HG03139 (cell line): ENCODE data around the gene SYNGR1.

Experiments used
- ATAC-seq: cut with Tn5 transposase; IDR thresholded peaks from one replicate; pipeline ENCODE4 v1.9.1; 2021; ENCODE audit not compliant: unreplicated experiment

The SYNGR1 gene

GRCh38 chr22:39349967-39350726 lies at the start of gene SYNGR1:
Gene SYNGR1 (plus strand): TSS chr22:39349991. CDS start chr22:39350011, 20 bp downstream.
- ATAC-seq, result no peak

- no peak for ATAC-seq
Observed at GRCh38 chr22:39300186-39300830, 49.5 kb upstream of the SYNGR1 start.

- ATAC-seq, result no peak
Observed at GRCh38 chr22:39301108-39301507, 48.7 kb upstream of the SYNGR1 start.

- ATAC-seq, result no peak
Observed at GRCh38 chr22:39301926-39302325, 47.9 kb upstream of the SYNGR1 start.

- no peak for ATAC-seq
Observed at GRCh38 chr22:39302431-39302960, 47.3 kb upstream of the SYNGR1 start.

- no peak for ATAC-seq
Observed at GRCh38 chr22:39303358-39303757, 46.4 kb upstream of the SYNGR1 start.

- no peak for ATAC-seq
Observed at GRCh38 chr22:39303892-39304671, 45.7 kb upstream of the SYNGR1 start.

GRCh38 chr22:39306456-39307361 lies 43.1 kb upstream of the SYNGR1 start:
- ATAC-seq, result no peak

- ATAC-seq, result no peak
Observed at GRCh38 chr22:39308614-39309363, 41.0 kb upstream of the SYNGR1 start.

GRCh38 chr22:39309364-39309861 lies 40.4 kb upstream of the SYNGR1 start:
- no peak for ATAC-seq

- ATAC-seq, result no peak
Observed at GRCh38 chr22:39309881-39310714, 39.7 kb upstream of the SYNGR1 start.

GRCh38 chr22:39311592-39312400 lies 38.0 kb upstream of the SYNGR1 start:
- ATAC-seq, result no peak

GRCh38 chr22:39312410-39312809 lies 37.4 kb upstream of the SYNGR1 start:
- ATAC-seq, result no peak

- ATAC-seq, result no peak
Observed at GRCh38 chr22:39313258-39314001, 36.4 kb upstream of the SYNGR1 start.

GRCh38 chr22:39314251-39314971 lies 35.4 kb upstream of the SYNGR1 start:
- no peak for ATAC-seq

- ATAC-seq, result no peak
Observed at GRCh38 chr22:39315389-39315788, 34.4 kb upstream of the SYNGR1 start.
